SK-N-MC (cell line): Measurements from ENCODE around the gene ACP2.

ENCODE experiments used
- EZH2 ChIP-seq: fragments of 200-600 bp; sonication (generic); IDR thresholded peaks from one replicate; pipeline ENCODE4 v1.6.1; 2017; ENCODE audit warnings: antibody characterized with exemption
- POLR2AphosphoS5 ChIP-seq: IDR thresholded peaks from 2 replicates; pipeline ENCODE4 v1.6.1; 2012; ENCODE audit warnings: mild to moderate bottlenecking, low read depth, low read length, borderline replicate concordance

GRCh38 chr11:47225552-47226400, 22.8 kb downstream of the ACP2 start:
- no peak for TF ChIP-seq POLR2AphosphoS5
- TF ChIP-seq EZH2, result no peak
